Measurements from ENCODE around the gene NR6A1.

NR6A1 gene

DNA sequence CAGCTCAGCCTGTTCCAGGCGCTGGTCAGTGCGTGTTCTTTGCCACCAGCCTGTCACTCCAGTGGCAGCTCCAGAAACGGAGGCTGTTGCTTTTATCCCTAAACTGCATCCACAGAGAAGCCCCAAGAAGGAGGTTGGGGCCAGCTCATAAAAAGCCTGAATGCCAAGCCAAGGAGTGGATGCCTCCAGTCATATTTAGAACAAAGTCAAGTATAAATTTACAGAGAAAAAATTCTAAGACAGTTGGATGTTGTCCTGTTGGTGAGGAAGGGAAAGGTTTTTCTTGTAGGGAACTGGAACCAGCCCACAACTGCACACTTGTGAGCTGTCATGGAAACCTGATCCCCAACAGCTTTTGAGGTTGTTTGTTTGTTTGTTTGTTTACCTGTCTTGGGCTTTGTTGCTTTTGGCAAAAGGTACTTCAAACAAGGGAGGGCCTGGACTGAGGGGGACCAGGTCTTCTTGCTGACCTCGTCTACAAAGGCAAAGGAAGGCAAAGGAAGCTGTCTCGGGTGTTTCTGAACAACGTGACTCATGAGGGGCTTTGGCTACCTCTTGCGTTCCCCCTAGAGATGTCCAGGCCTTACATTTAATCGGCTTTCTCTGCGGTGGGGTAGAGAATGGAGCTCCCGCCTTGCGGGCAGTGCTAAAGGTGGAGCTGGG, 42.5 kb upstream of the NR6A1 start:
- H3K27ac ChIP-seq (ENCODE audit: low read length, poor library complexity, severe bottlenecking), result peak overlapping the region; percentile 91

DNA sequence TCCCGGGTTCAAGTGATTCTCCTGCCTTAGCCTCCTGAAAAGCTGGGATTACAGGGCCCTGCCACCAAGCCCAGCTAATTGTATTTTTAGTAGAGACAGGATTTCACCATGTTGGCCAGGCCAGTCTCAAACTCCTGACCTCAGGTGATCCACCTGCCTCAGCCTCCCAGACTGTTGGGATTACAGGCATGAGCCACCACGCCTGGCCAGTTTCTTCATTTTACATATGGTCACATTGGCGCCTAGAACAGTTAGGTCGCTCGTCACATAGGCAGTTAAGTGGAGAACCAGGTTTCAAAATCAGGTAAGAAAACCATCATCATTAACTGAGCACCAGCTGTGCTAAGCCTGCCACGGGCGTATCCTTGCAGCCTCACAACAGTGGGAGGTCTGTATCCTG, 41.9 kb upstream of the NR6A1 start:
- no peaks in the 10 kb centered on the region for H3K9me3 ChIP-seq (ENCODE audit: control insufficient read depth, low read length)
- no peak overlapping the region for H3K23ac ChIP-seq (ENCODE audit: low read length in 2 of 2)
- H2BK5ac ChIP-seq (ENCODE audit: low read depth, low read length, poor library complexity, severe bottlenecking), result peak overlapping the region; percentile 63
- no peak overlapping the region for H2BK15ac ChIP-seq (ENCODE audit: low read depth, poor library complexity, severe bottlenecking)
- no peak for DNase-seq
- H3K27ac ChIP-seq (ENCODE audit: low read length, poor library complexity, severe bottlenecking), result peak overlapping the region; percentile 91
- no peak overlapping the region for H2AFZ ChIP-seq (ENCODE audit: low read depth, low read length)
- H2BK12ac ChIP-seq (ENCODE audit: low read length in 2 of 2), result peak overlapping the region in 1 of 2 experiments; percentile 56
- H2BK120ac ChIP-seq (ENCODE audit: low read depth, low read length), result no peak overlapping the region
- H4K91ac ChIP-seq (ENCODE audit: low read length), result no peak overlapping the region
- H4K8ac ChIP-seq (ENCODE audit: low read length), result peak overlapping the region; percentile 27
- no peak overlapping the region for H3K4me2 ChIP-seq (ENCODE audit: low read length, poor library complexity, severe bottlenecking)
- peak overlapping the region in 1 of 2 experiments; percentile 49 for H3K4ac ChIP-seq (ENCODE audit: low read depth in 1 of 2, low read length in 2 of 2)
- H3K18ac ChIP-seq (ENCODE audit: low read depth in 1 of 2, low read length in 2 of 2), result peak overlapping the region in 1 of 2 experiments; percentile 59
- H3K36me3 ChIP-seq (ENCODE audit: control insufficient read depth in 1 of 2, insufficient read depth in 2 of 2, low read depth in 1 of 2, low read length in 2 of 2), result peaks cover 14 to 16% of the 10 kb centered on the region in 2 experiments
- H3K9ac ChIP-seq (ENCODE audit: low read length), result peak overlapping the region; percentile 83
- H2AK5ac ChIP-seq (ENCODE audit: low read length, severe bottlenecking), result peak overlapping the region; percentile 81
- no peak overlapping the region for H3K14ac ChIP-seq (ENCODE audit: low read length in 2 of 2)
- H3K79me1 ChIP-seq (replicated peaks; ENCODE audit: low read length, poor library complexity, severe bottlenecking), result no peaks in the 10 kb centered on the region
- no peaks in the 10 kb centered on the region for H3K27me3 ChIP-seq (ENCODE audit: control insufficient read depth in 1 of 2, insufficient read depth in 1 of 2, low read length in 2 of 2)
- no peak overlapping the region for H3K4me3 ChIP-seq (ENCODE audit: insufficient read depth in 1 of 2, low read depth in 1 of 2, low read length in 2 of 2)
- H3K4me1 ChIP-seq (ENCODE audit: control insufficient read depth, insufficient read depth, low read depth, low read length), result peaks cover 35% of the 10 kb centered on the region
- 93% methylated on average over 7 of the region's 7 CpGs for WGBS

More for the DNA sequence above, 42.5 kb upstream of the NR6A1 start:
- no peaks in the 10 kb centered on the region for H3K79me1 ChIP-seq (replicated peaks; ENCODE audit: low read length, poor library complexity, severe bottlenecking)
- DNase-seq, result no peak
- peak overlapping the region; percentile 68 for H2BK5ac ChIP-seq (ENCODE audit: low read depth, low read length, poor library complexity, severe bottlenecking)
- H2BK12ac ChIP-seq (ENCODE audit: low read length in 2 of 2), result no peak overlapping the region
- H3K4ac ChIP-seq (ENCODE audit: low read depth in 1 of 2, low read length in 2 of 2), result peak overlapping the region; percentile 9 to 49
- peaks cover 38% of the 10 kb centered on the region for H3K4me1 ChIP-seq (ENCODE audit: control insufficient read depth, insufficient read depth, low read depth, low read length)
- WGBS, result 71% methylated on average over 11 of the region's 11 CpGs
- no peaks in the 10 kb centered on the region for H3K9me3 ChIP-seq (ENCODE audit: control insufficient read depth, low read length)
- H3K18ac ChIP-seq (ENCODE audit: low read depth in 1 of 2, low read length in 2 of 2), result peak overlapping the region in 1 of 2 experiments; percentile 59
- no peak overlapping the region for H2BK15ac ChIP-seq (ENCODE audit: low read depth, poor library complexity, severe bottlenecking)
- H3K36me3 ChIP-seq (ENCODE audit: control insufficient read depth in 1 of 2, insufficient read depth in 2 of 2, low read depth in 1 of 2, low read length in 2 of 2), result peaks cover 11 to 16% of the 10 kb centered on the region in 2 experiments
- H4K8ac ChIP-seq (ENCODE audit: low read length), result peak overlapping the region; percentile 27
- H3K23ac ChIP-seq (ENCODE audit: low read length in 2 of 2), result no peak overlapping the region
- H2AK5ac ChIP-seq (ENCODE audit: low read length, severe bottlenecking), result peak overlapping the region; percentile 81
- no peak overlapping the region for H2BK120ac ChIP-seq (ENCODE audit: low read depth, low read length)
- no peaks in the 10 kb centered on the region for H3K27me3 ChIP-seq (ENCODE audit: control insufficient read depth in 1 of 2, insufficient read depth in 1 of 2, low read length in 2 of 2)
- H2AFZ ChIP-seq (ENCODE audit: low read depth, low read length), result no peak overlapping the region
- H3K14ac ChIP-seq (ENCODE audit: low read length in 2 of 2), result no peak overlapping the region
- no peak overlapping the region for H4K91ac ChIP-seq (ENCODE audit: low read length)
- H3K9ac ChIP-seq (ENCODE audit: low read length), result peak overlapping the region; percentile 83
- no peak overlapping the region for H3K4me2 ChIP-seq (ENCODE audit: low read length, poor library complexity, severe bottlenecking)
- H3K4me3 ChIP-seq (ENCODE audit: insufficient read depth in 1 of 2, low read depth in 1 of 2, low read length in 2 of 2), result no peak overlapping the region

DNA sequence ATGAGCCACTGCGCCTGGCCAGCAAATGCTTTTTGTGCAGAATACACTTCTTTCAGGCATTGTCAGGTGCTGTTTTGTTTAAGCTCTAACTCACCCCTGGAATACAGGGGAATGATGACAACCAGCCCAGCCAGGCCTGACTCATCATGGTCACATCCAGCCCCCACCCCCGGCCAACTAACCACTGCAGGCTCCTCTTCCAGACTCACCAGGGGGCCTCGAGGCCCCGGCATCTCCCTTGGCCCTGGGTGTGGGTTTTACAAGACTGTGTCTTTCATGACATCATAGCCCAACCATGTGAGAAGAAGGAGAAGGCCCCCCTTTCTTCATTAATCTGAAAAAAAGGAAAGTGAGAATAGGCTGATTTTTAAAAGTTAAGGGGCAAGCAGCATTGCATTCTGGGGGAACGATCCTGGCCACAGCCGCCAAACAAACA, 41.3 kb upstream of the NR6A1 start:
- Histone ChIP-seq H3K9me3 (ENCODE audit: control insufficient read depth, low read length) (no peaks in the 10 kb centered on the region), H4K8ac (ENCODE audit: low read length) (peak overlapping the region; percentile 42), H3K4me3 (ENCODE audit: insufficient read depth in 1 of 2, low read depth in 1 of 2, low read length in 2 of 2) (no peak overlapping the region), H3K18ac (ENCODE audit: low read depth in 1 of 2, low read length in 2 of 2) (no peak overlapping the region), H3K4ac (ENCODE audit: low read depth in 1 of 2, low read length in 2 of 2) (no peak overlapping the region), H2BK120ac (ENCODE audit: low read depth, low read length) (no peak overlapping the region), H2BK15ac (ENCODE audit: low read depth, poor library complexity, severe bottlenecking) (peak overlapping the region; percentile 12), H3K27me3 (ENCODE audit: control insufficient read depth in 1 of 2, insufficient read depth in 1 of 2, low read length in 2 of 2) (no peaks in the 10 kb centered on the region), H4K91ac (ENCODE audit: low read length) (no peak overlapping the region), H3K4me1 (ENCODE audit: control insufficient read depth, insufficient read depth, low read depth, low read length) (peaks cover 35% of the 10 kb centered on the region), H3K27ac (ENCODE audit: low read length, poor library complexity, severe bottlenecking) (peak overlapping the region; percentile 91), H2AK5ac (ENCODE audit: low read length, severe bottlenecking) (no peak overlapping the region), H3K4me2 (ENCODE audit: low read length, poor library complexity, severe bottlenecking) (no peak overlapping the region), H3K79me1 (replicated peaks; ENCODE audit: low read length, poor library complexity, severe bottlenecking) (no peaks in the 10 kb centered on the region), H2BK5ac (ENCODE audit: low read depth, low read length, poor library complexity, severe bottlenecking) (no peak overlapping the region), H3K23ac (ENCODE audit: low read length in 2 of 2) (no peak overlapping the region), H3K36me3 (ENCODE audit: control insufficient read depth in 1 of 2, insufficient read depth in 2 of 2, low read depth in 1 of 2, low read length in 2 of 2) (peaks cover 14 to 21% of the 10 kb centered on the region in 2 experiments), H2BK12ac (ENCODE audit: low read length in 2 of 2) (no peak overlapping the region), H3K9ac (ENCODE audit: low read length) (peak overlapping the region; percentile 83), H3K14ac (ENCODE audit: low read length in 2 of 2) (no peak overlapping the region), H2AFZ (ENCODE audit: low read depth, low read length) (no peak overlapping the region)
- peak; percentile 95 for DNase-seq
- WGBS, result 14% methylated on average over 2 of the region's 6 CpGs

DNA sequence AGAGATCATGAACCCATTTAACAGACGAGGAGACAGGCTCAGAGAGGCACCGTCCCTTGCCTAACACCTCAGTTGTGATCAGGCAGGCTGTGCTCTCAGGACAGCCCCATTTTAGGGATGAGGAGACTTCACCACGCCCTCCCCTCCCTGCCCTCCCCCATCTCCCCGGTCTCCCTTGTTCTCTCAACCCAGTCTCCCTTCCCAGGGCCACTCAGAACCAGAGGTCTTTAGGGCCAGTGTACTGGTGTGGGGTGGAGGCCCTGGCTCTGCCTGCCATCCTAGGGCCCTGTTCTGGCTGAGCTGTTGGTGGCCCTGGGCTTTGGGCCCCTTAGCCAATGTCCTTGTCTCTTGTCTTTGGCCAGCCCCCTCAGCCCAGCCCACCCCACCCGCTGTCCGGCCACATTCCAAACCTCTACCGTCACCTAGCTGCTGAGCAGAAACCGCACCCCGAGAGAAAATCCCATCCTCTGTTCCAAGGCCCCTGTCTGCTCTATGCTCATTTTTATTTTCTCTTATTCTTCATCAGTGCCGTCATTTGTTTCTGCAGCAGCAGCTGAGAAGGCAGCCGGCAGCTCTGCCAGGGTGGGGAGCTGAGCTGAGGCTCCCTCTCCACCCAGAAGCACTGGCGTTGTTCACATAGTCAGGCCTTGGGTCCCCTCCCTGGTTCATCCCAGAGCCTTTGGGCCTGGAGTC, 39.7 kb upstream of the NR6A1 start:
- peak overlapping the region; percentile 100 for H2AK5ac ChIP-seq (ENCODE audit: low read length, severe bottlenecking)
- H3K4me1 ChIP-seq (ENCODE audit: control insufficient read depth, insufficient read depth, low read depth, low read length), result peaks cover 35% of the 10 kb centered on the region
- H3K79me1 ChIP-seq (replicated peaks; ENCODE audit: low read length, poor library complexity, severe bottlenecking), result no peaks in the 10 kb centered on the region
- no peaks in the 10 kb centered on the region for H3K9me3 ChIP-seq (ENCODE audit: control insufficient read depth, low read length)
- peak overlapping the region; percentile 98 for H3K27ac ChIP-seq (ENCODE audit: low read length, poor library complexity, severe bottlenecking)
- H2BK15ac ChIP-seq (ENCODE audit: low read depth, poor library complexity, severe bottlenecking), result peak overlapping the region; percentile 83
- peak; percentile 87 for DNase-seq
- WGBS, result 22% methylated on average over 11 of the region's 12 CpGs
- H2AFZ ChIP-seq (ENCODE audit: low read depth, low read length), result peak overlapping the region; percentile 57
- peak overlapping the region; percentile 55 to 95 for H3K18ac ChIP-seq (ENCODE audit: low read depth in 1 of 2, low read length in 2 of 2)
- no peak overlapping the region for H3K4me2 ChIP-seq (ENCODE audit: low read length, poor library complexity, severe bottlenecking)
- peak overlapping the region; percentile 83 for H3K9ac ChIP-seq (ENCODE audit: low read length)
- no peaks in the 10 kb centered on the region for H3K27me3 ChIP-seq (ENCODE audit: control insufficient read depth in 1 of 2, insufficient read depth in 1 of 2, low read length in 2 of 2)
- H3K14ac ChIP-seq (ENCODE audit: low read length in 2 of 2), result peak overlapping the region in 1 of 2 experiments; percentile 74
- peak overlapping the region; percentile 69 to 89 for H3K4ac ChIP-seq (ENCODE audit: low read depth in 1 of 2, low read length in 2 of 2)
- peaks cover 14 to 21% of the 10 kb centered on the region in 2 experiments for H3K36me3 ChIP-seq (ENCODE audit: control insufficient read depth in 1 of 2, insufficient read depth in 2 of 2, low read depth in 1 of 2, low read length in 2 of 2)
- peak overlapping the region; percentile 3 for H2BK120ac ChIP-seq (ENCODE audit: low read depth, low read length)
- peak overlapping the region in 1 of 2 experiments; percentile 63 for H3K23ac ChIP-seq (ENCODE audit: low read length in 2 of 2)
- peak overlapping the region; percentile 93 for H2BK5ac ChIP-seq (ENCODE audit: low read depth, low read length, poor library complexity, severe bottlenecking)
- peak overlapping the region; percentile 88 for H4K8ac ChIP-seq (ENCODE audit: low read length)
- H4K91ac ChIP-seq (ENCODE audit: low read length), result peak overlapping the region; percentile 86
- no peak overlapping the region for H3K4me3 ChIP-seq (ENCODE audit: insufficient read depth in 1 of 2, low read depth in 1 of 2, low read length in 2 of 2)
- H2BK12ac ChIP-seq (ENCODE audit: low read length in 2 of 2), result peak overlapping the region; percentile 83 to 99
